Fibroblast of villous mesenchyme (primary cell): ENCODE results near the gene IQGAP2. TPM values are rescaled to one million over a fixed set of nuclear protein-coding genes. Genes with fewer than 3 reads are reported as not detected.

Source experiments
- DNase-seq: peaks from one replicate; pipeline ENCODE4 v3.0.0-alpha.2; 2010; ENCODE audit warnings: low read depth
- H3K4me3 ChIP-seq: 2 replicates; pipeline ENCODE4 v1.5.1; 2011; ENCODE audit warnings: low read depth, mild to moderate bottlenecking, low read length
- total RNA-seq: library from RNA; depleted of rRNA; stranded (reverse); fragments of >200 nt; gene quantifications from 2 replicates; pipeline ENCODE4 v1.2.3, GENCODE V29; 2012
- TF ChIP-seq, protein P1 (sequence below): IDR thresholded peaks from 2 replicates; pipeline ENCODE4 v1.5.1; 2012; ENCODE audit warnings: low read depth, mild to moderate bottlenecking, low read length; ENCODE audit not compliant: insufficient read depth

The IQGAP2 gene
- total RNA-seq, 1 donor = 2.6 TPM

- no peak for DNase-seq
- no peak overlapping the region for H3K4me3 ChIP-seq
- TF ChIP-seq, protein P1, sequence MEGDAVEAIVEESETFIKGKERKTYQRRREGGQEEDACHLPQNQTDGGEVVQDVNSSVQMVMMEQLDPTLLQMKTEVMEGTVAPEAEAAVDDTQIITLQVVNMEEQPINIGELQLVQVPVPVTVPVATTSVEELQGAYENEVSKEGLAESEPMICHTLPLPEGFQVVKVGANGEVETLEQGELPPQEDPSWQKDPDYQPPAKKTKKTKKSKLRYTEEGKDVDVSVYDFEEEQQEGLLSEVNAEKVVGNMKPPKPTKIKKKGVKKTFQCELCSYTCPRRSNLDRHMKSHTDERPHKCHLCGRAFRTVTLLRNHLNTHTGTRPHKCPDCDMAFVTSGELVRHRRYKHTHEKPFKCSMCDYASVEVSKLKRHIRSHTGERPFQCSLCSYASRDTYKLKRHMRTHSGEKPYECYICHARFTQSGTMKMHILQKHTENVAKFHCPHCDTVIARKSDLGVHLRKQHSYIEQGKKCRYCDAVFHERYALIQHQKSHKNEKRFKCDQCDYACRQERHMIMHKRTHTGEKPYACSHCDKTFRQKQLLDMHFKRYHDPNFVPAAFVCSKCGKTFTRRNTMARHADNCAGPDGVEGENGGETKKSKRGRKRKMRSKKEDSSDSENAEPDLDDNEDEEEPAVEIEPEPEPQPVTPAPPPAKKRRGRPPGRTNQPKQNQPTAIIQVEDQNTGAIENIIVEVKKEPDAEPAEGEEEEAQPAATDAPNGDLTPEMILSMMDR = no peak
These were observed 9.9 kb upstream of the IQGAP2 start for GRCh38 chr5:76393035-76393680.

DNA sequence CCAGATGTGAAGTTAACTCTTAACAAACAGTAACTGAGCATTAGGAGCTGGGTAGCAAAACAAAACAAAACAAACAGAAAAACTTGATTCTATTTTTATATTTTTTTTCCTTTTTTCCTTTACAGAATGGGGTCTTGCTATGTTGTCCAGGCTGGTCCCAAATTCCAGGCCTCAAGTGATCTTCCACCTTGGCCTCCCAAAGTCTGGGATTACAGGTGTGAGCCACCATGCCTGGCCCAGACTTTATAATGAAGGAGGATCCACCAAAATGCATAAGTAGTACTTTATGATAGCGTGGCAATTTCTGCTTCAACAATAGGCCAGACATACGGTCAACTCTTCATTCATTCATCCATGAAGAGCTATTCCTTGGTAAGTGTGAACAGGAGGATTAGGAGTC is 5.9 kb upstream of the IQGAP2 start:
- H3K4me3 ChIP-seq = no peak overlapping the region
- TF ChIP-seq, protein P1 = no peak
- DNase-seq = no peak

DNA sequence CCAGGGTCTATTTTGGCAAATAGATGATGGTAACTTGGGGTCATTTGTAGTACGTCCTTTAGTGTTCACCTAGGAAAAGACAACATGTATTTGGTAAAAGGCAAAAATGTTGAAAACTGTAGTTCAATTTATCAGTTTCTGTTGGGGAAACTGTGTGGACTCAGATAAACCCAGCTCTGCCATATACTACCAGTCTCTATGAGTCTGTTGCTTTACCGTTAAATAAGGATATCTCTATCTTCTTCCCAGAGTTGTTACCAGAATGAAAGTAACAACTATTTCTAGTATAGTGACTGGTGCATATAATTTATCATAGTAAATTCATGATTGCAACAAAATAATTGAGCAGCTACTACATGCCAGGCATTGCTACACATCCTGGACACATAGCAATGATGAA is 3.8 kb upstream of the IQGAP2 start:
- no peak for DNase-seq
- TF ChIP-seq, protein P1 = no peak
- H3K4me3 ChIP-seq = no peak overlapping the region

GRCh38 chr5:76400466-76400865 is 2.6 kb upstream of the IQGAP2 start:
- no peak for DNase-seq
- TF ChIP-seq, protein P1 = no peak
- no peak overlapping the region for H3K4me3 ChIP-seq

- DNase-seq = no peak
- no peak overlapping the region for H3K4me3 ChIP-seq
- TF ChIP-seq, protein P1 = no peak
These were observed 1.3 kb upstream of the IQGAP2 start for GRCh38 chr5:76401801-76402250.

DNA sequence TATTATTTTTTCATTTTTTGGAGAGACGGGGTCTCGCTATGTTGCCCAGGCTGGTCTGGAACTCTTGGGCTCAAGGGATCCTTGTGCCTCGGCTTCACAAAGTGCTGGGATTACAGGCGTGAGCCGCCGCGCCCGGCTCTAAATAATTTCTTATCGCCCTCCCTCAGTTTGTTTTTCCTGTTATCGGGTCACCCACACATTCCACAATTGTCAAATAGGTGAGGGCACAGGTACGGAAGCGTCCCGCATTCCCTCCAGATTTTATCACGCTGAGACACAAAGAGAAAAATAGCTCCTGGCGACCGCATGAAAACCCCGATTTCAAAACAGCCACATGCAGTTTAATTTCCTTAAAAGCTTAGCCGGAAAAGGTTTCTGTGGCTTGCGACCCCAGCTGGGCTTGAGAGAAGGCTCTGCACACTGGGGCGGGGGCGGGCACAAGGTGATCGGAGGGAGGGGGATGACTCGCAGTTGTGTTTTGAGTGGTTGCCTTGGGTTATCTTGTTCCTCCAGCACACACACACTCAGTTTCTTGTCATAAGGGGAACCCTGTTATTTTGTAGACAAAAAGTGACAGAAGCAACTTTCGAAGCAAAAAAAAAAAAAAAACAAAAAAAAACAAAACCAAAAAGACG is 717 bp upstream of the IQGAP2 start:
- TF ChIP-seq, protein P1 = no peak
- DNase-seq = no peak
- H3K4me3 ChIP-seq = peak overlapping the region; percentile 60
